HG03139 (cell line): Measurements from ENCODE around the gene FIBP.

Source experiments
- ATAC-seq: cut with Tn5 transposase; IDR thresholded peaks from one replicate; pipeline ENCODE4 v1.9.1; 2021; ENCODE audit not compliant: unreplicated experiment

Gene FIBP

GRCh38 chr11:65860278-65861164 lies 27.8 kb downstream of the FIBP start, which contains the start of gene MUS81:
Gene MUS81 (plus strand): TSS chr11:65860433. CDS start chr11:65860754, 321 bp downstream.
- no peak for ATAC-seq

- no peak for ATAC-seq
Measured at GRCh38 chr11:65859812-65860277, 28.4 kb downstream of the FIBP start.

- peak; percentile 40 for ATAC-seq
Measured at GRCh38 chr11:65859095-65859811, 29.0 kb downstream of the FIBP start.

- no peak for ATAC-seq
Measured at GRCh38 chr11:65858681-65859087, 29.6 kb downstream of the FIBP start.

GRCh38 chr11:65857853-65858680 lies 30.2 kb downstream of the FIBP start, which contains the start of gene CFL1:
Gene CFL1 (minus strand): TSS chr11:65858180. CDS start chr11:65858099, 81 bp downstream.
- ATAC-seq = peak; percentile 41

- ATAC-seq = no peak
Measured at GRCh38 chr11:65857500-65857852, 30.8 kb downstream of the FIBP start.

- no peak for ATAC-seq
Measured at GRCh38 chr11:65856689-65857499, 31.4 kb downstream of the FIBP start.

- ATAC-seq = no peak
Measured at GRCh38 chr11:65855927-65856363, 32.3 kb downstream of the FIBP start.

- no peak for ATAC-seq
Measured at GRCh38 chr11:65854852-65855837, 33.1 kb downstream of the FIBP start.

- no peak for ATAC-seq
Measured at GRCh38 chr11:65854161-65854592, 34.1 kb downstream of the FIBP start.

GRCh38 chr11:65853246-65853979 lies 34.9 kb downstream of the FIBP start:
- ATAC-seq = no peak

- no peak for ATAC-seq
Measured at GRCh38 chr11:65852508-65853245, 35.6 kb downstream of the FIBP start.

GRCh38 chr11:65851811-65852507 lies 36.3 kb downstream of the FIBP start:
- ATAC-seq = no peak

- no peak for ATAC-seq
Measured at GRCh38 chr11:65851083-65851579, 37.1 kb downstream of the FIBP start.

- no peak for ATAC-seq
Measured at GRCh38 chr11:65850217-65851082, 37.8 kb downstream of the FIBP start.

GRCh38 chr11:65849771-65850216 lies 38.5 kb downstream of the FIBP start:
- no peak for ATAC-seq
